Esophagus (tissue), 2 donors: Measurements from ENCODE around the gene LIPH. TPM values are rescaled to one million over a fixed set of nuclear protein-coding genes. Genes with fewer than 3 reads are reported as not detected.
"Not testable (repeated sequence)": the region's sequence is repeated elsewhere in the genome, so short reads cannot be mapped to it uniquely, and the experiment has no call there.

Experiments used
- H3K27ac ChIP-seq, 2 donors: one replicate each; pipeline ENCODE4 v1.5.1; 2013; ENCODE audit warnings: low read depth in 2 of 2, mild to moderate bottlenecking in 2 of 2, inconsistent platforms in 1 of 2, low read length in 1 of 2, moderate library complexity in 1 of 2
- H3K27me3 ChIP-seq, 2 donors: one replicate each; pipeline ENCODE4 v1.6.1; 2013; ENCODE audit warnings: low read length in 2 of 2, control low read depth in 1 of 2, mild to moderate bottlenecking in 1 of 2; ENCODE audit not compliant: insufficient read depth in 2 of 2, control insufficient read depth in 1 of 2
- H3K36me3 ChIP-seq, 2 donors: one replicate each; pipeline ENCODE4 v1.6.1; 2013; ENCODE audit warnings: low read length in 1 of 2; ENCODE audit not compliant: control insufficient read depth in 2 of 2, insufficient read depth in 2 of 2
- H3K4me1 ChIP-seq, 2 donors: one replicate each; pipeline ENCODE4 v1.6.1; 2013; ENCODE audit warnings: low read length in 1 of 2; ENCODE audit not compliant: control insufficient read depth in 2 of 2, insufficient read depth in 2 of 2
- H3K4me3 ChIP-seq, 2 donors: one replicate each; pipeline ENCODE4 v1.5.1; 2013; ENCODE audit warnings: low read length in 2 of 2, mild to moderate bottlenecking in 2 of 2, low read depth in 1 of 2, moderate library complexity in 1 of 2
- H3K9me3 ChIP-seq, 2 donors: one replicate each; pipeline ENCODE4 v1.6.1; 2013; ENCODE audit warnings: mild to moderate bottlenecking in 2 of 2, low read depth in 1 of 2, low read length in 1 of 2, moderate library complexity in 1 of 2; ENCODE audit not compliant: control insufficient read depth in 2 of 2, insufficient read depth in 1 of 2
- WGBS, 2 donors: extraction: QIAGEN DNeasy Blood & Tissue Kit; methylation state at CpG; one replicate each; pipeline ENCODE4 v1.1.7; 2013; 5-methylcytosine and 5-hydroxymethylcytosine counted together
- polyA plus RNA-seq, 2 donors: library from polyadenylated mRNA; stranded (reverse); fragments of 200-250 nt; gene quantifications; one replicate each; pipeline ENCODE4 v1.2.3, GENCODE V29; 2013
- donor health status: healthy with polysubstance abuse.
- donor health status: Bipolar disorder and iron deficiency.

The LIPH gene
- polyA plus RNA-seq, 2 donors, result 11.1 to 14.2 TPM

- not testable (repeated sequence) for H3K27ac ChIP-seq, H3K9me3 ChIP-seq, H3K4me3 ChIP-seq, H3K27me3 ChIP-seq, H3K36me3 ChIP-seq, H3K4me1 ChIP-seq
- WGBS, 2 donors, result 97 to 99% methylated on average over 6 of the region's 6 CpGs
Observed at GRCh38 chr3:185474922-185475321, 77.5 kb downstream of the LIPH start.

- no peak overlapping the region for H3K27ac ChIP-seq
- WGBS, 2 donors, result 78 to 83% methylated on average over 15 of the region's 15 CpGs
Observed at GRCh38 chr3:185473290-185473815, 79.0 kb downstream of the LIPH start.

DNA sequence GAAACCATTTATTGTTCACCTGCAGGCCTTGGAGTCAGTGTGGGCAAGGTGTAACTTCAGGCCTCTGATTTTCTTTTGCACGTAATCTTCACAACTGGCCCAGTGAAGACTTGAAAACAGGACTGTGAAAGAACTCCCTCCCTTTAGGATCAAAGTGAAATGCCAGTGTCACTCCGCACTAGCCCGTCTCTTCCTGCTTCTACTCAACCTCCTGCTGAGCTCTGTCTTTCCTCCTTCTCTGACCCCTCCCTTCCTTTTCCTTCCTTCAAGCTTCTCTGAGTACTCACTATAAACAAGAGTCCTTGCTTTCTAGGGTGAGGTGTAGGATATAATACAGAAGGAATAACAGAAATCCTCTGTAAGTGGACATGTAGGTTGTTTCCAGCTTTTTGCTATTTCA lies 82.1 kb downstream of the LIPH start:
- WGBS, 2 donors, result 80 to 93% methylated on average over 3 of the region's 3 CpGs
- Histone ChIP-seq H3K9me3 (no peaks in the 10 kb centered on the region), H3K4me3 (no peak overlapping the region), H3K36me3 (peaks cover 7 to 15% of the 10 kb centered on the region in 2 donors), H3K27me3 (no peaks in the 10 kb centered on the region), H3K27ac (no peak overlapping the region), H3K4me1 (peaks cover 0 to 4% of the 10 kb centered on the region in 2 donors)

More at GRCh38 chr3:185473290-185473815, 79.0 kb downstream of the LIPH start:
- no peaks in the 10 kb centered on the region for H3K27me3 ChIP-seq
- H3K4me3 ChIP-seq, result no peak overlapping the region
- no peaks in the 10 kb centered on the region for H3K9me3 ChIP-seq
- peaks cover 3 to 7% of the 10 kb centered on the region in 2 donors for H3K36me3 ChIP-seq
- peaks cover 0 to 4% of the 10 kb centered on the region in 2 donors for H3K4me1 ChIP-seq

DNA sequence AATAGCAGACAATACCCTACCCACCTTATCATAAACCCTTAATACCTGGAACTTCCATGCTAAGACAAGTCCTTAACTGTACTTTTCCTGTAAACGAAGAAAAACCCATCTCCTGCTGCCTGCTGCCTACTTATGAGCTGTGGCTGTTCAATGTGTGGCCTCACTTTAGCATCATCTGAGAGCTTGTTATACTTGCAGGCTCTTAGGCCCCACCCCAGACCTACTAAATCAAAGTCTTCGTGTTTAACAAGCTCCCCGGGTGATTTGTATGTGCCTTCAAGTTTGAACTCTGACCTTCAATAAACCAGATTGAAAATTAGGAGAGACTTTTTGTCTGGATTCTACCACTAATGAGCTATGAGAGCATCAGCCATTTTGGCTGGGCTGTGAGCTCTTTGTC lies 82.8 kb downstream of the LIPH start:
- H3K4me1 ChIP-seq, result peaks cover 0 to 4% of the 10 kb centered on the region in 2 donors
- no peaks in the 10 kb centered on the region for H3K9me3 ChIP-seq
- peaks cover 7 to 15% of the 10 kb centered on the region in 2 donors for H3K36me3 ChIP-seq
- no peak overlapping the region for H3K27ac ChIP-seq
- WGBS, 2 donors, result 69 to 73% methylated on average over 3 of the region's 3 CpGs
- H3K27me3 ChIP-seq, result no peaks in the 10 kb centered on the region
- H3K4me3 ChIP-seq, result no peak overlapping the region

DNA sequence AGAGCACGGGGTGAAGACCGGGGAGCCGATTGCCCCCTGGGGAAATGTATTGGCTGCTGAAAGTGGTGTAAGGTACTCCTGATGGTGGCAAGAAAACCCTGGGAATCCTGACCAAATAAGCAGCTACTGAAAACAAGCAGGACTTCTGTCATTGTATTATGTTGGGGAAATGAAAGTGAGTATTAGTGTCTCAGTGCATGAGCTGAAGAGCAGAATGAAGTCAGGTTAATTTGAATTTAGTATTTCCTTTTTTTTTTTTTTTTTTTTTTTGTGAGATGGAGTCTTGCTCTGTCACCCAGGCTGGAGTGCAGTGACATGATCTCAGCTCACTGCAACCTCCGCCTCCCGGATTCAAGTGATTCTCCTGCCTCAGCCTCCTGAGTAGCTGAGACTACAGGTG lies 86.3 kb downstream of the LIPH start:
- WGBS, 2 donors, result 94% methylated on average over 5 of the region's 5 CpGs

GRCh38 chr3:185465471-185465870 lies 86.9 kb downstream of the LIPH start:
- Histone ChIP-seq H3K9me3 (no peaks in the 10 kb centered on the region), H3K36me3 (peaks cover 0 to 15% of the 10 kb centered on the region in 2 donors), H3K27ac (no peak overlapping the region), H3K4me3 (no peak overlapping the region), H3K4me1 (no peaks in the 10 kb centered on the region), H3K27me3 (no peaks in the 10 kb centered on the region)
- 93 to 95% methylated on average over 9 of the region's 9 CpGs for WGBS, 2 donors

More for the DNA sequence above, 86.3 kb downstream of the LIPH start:
- H3K4me3 ChIP-seq, H3K27ac ChIP-seq, H3K4me1 ChIP-seq, H3K9me3 ChIP-seq, H3K27me3 ChIP-seq: not testable (repeated sequence)
- peaks cover 0 to 15% of the 10 kb centered on the region in 2 donors for H3K36me3 ChIP-seq

GRCh38 chr3:185460719-185461350 lies 91.6 kb downstream of the LIPH start:
- no peak overlapping the region for H3K27ac ChIP-seq
- WGBS, 2 donors, result 77 to 78% methylated on average over 6 of the region's 6 CpGs
- H3K36me3 ChIP-seq, result peaks cover 0 to 5% of the 10 kb centered on the region in 2 donors
- no peaks in the 10 kb centered on the region for H3K4me1 ChIP-seq
- H3K4me3 ChIP-seq, result no peak overlapping the region
- H3K9me3 ChIP-seq, result no peaks in the 10 kb centered on the region
- H3K27me3 ChIP-seq, result no peaks in the 10 kb centered on the region

- Histone ChIP-seq H3K4me3 (no peak overlapping the region), H3K4me1 (no peaks in the 10 kb centered on the region), H3K27ac (no peak overlapping the region), H3K27me3 (no peaks in the 10 kb centered on the region), H3K9me3 (no peaks in the 10 kb centered on the region), H3K36me3 (no peaks in the 10 kb centered on the region)
- 82 to 83% methylated on average over 5 of the region's 5 CpGs for WGBS, 2 donors
Observed at GRCh38 chr3:185460309-185460708, 92.1 kb downstream of the LIPH start.

DNA sequence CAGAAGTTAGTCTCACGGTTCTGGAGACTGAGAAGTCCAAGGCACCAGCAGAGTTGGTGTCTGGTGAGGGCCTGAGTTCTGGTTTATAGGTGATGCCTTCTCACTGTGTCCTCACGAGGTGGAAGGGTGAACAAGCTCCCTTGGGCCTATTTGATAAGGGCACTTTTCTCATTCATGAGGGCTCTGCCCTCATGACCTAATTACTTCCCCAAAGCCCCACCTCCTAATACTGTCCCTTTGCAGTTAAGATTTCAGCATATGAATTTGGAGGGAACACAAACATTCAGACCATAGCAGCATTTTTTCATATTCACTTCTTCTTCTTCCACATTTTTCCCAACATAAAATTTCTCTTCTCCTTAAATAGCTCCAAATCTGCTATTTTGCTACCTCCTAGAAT lies 95.0 kb downstream of the LIPH start:
- WGBS, 2 donors, result 77 to 92% methylated on average over 2 of the region's 2 CpGs
- Histone ChIP-seq H3K9me3 (no peaks in the 10 kb centered on the region), H3K27ac (no peak overlapping the region), H3K4me1 (no peaks in the 10 kb centered on the region), H3K27me3 (no peaks in the 10 kb centered on the region), H3K4me3 (no peak overlapping the region), H3K36me3 (peaks cover 0 to 3% of the 10 kb centered on the region in 2 donors)
